ENCODE measurements around the gene DOCK1.

DOCK1 gene

GRCh38 chr10:127470911-127471310 is 565.7 kb downstream of the DOCK1 start:
- TF ChIP-seq CTCF (conservative IDR thresholded peaks at IDR 0.05): no peak
- H3K27ac ChIP-seq: no peak overlapping the region

GRCh38 chr10:127472976-127473375 is 567.7 kb downstream of the DOCK1 start:
- no peak for TF ChIP-seq CTCF (conservative IDR thresholded peaks at IDR 0.05)

GRCh38 chr10:127474501-127474900 is 569.3 kb downstream of the DOCK1 start:
- no peak for TF ChIP-seq CTCF (conservative IDR thresholded peaks at IDR 0.05)

More at GRCh38 chr10:127472976-127473375, 567.7 kb downstream of the DOCK1 start:
- no peak overlapping the region for H3K27ac ChIP-seq

GRCh38 chr10:127485153-127485857 is 580.1 kb downstream of the DOCK1 start:
- TF ChIP-seq CTCF (conservative IDR thresholded peaks at IDR 0.05): no peak
- no peak overlapping the region for H3K27ac ChIP-seq

More at GRCh38 chr10:127474501-127474900, 569.3 kb downstream of the DOCK1 start:
- H3K27ac ChIP-seq: no peak overlapping the region

GRCh38 chr10:127486355-127486754 is 581.1 kb downstream of the DOCK1 start:
- H3K27ac ChIP-seq: no peak overlapping the region
- TF ChIP-seq CTCF (conservative IDR thresholded peaks at IDR 0.05): no peak

GRCh38 chr10:127492607-127493250 is 587.5 kb downstream of the DOCK1 start:
- peak; percentile 59 for TF ChIP-seq CTCF (conservative IDR thresholded peaks at IDR 0.05)
- no peak overlapping the region for H3K27ac ChIP-seq

- TF ChIP-seq CTCF (conservative IDR thresholded peaks at IDR 0.05): no peak
- H3K27ac ChIP-seq: no peak overlapping the region
These were observed 590.8 kb downstream of the DOCK1 start for GRCh38 chr10:127496035-127496434.

Data from VCaP (cell line).